NCI-H2081 treated with DMSO at 0.1 percent for 48 hours (cell line): Measurements from ENCODE around the gene RAP1GDS1.
"Not testable (repeated sequence)": the region's sequence is repeated elsewhere in the genome, so short reads cannot be mapped to it uniquely, and the experiment has no call there.

ENCODE experiments used
- DNase-seq: peaks from one replicate; lab custom pipeline; 2025; lab: John Stamatoyannopoulos, UW

Gene RAP1GDS1

GRCh38 chr4:98260579-98261404, at the start of gene RAP1GDS1:
Gene RAP1GDS1, plus strand, starts transcription at chr4:98261384. Its CDS starts 182 bp downstream, at chr4:98261566.
- peak; percentile 15 for DNase-seq

GRCh38 chr4:98222306-98222705, 38.9 kb upstream of the RAP1GDS1 start:
- DNase-seq, result no peak

- no peak for DNase-seq
Observed at GRCh38 chr4:98226396-98226795, 34.8 kb upstream of the RAP1GDS1 start.

- DNase-seq, result no peak
Observed at GRCh38 chr4:98230961-98231360, 30.2 kb upstream of the RAP1GDS1 start.

DNA sequence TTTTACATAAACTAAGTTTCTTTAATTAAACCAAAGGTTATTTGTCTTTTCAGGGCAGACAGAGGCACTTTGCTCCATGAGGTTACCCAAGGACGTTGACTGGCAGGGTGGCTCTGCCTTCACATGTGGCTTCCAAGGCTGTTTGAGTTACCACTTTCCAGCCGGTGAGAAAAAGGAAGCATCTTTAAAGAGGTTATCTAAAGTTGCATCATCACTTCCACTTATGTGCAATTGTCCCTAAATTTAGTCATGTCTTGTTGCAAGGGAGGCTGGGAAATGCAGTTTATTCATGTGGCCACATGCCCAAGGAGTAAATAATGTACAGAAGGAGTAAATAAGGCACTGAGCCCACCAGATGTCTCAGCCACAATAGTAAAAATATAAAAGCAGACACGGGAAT, 29.0 kb upstream of the RAP1GDS1 start:
- DNase-seq, result no peak

DNA sequence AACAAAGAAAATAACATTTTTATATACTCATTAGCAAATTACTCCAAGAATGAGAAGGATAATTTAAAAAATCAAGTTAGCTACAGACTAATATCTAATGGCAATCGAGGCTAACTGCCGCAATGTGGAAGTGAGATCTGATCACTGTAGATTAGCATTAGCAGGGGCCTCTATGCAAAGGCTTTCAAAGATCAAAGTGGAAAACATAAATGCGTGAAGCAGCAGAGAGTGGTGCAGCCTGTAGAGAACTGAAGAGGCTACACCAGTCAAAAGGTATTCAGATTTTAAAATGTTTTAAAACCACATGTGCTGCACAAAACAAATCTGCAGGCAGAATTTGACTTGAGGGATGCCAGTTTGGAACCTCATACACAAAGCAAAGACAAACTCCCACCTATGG, 24.0 kb upstream of the RAP1GDS1 start:
- no peak for DNase-seq

DNA sequence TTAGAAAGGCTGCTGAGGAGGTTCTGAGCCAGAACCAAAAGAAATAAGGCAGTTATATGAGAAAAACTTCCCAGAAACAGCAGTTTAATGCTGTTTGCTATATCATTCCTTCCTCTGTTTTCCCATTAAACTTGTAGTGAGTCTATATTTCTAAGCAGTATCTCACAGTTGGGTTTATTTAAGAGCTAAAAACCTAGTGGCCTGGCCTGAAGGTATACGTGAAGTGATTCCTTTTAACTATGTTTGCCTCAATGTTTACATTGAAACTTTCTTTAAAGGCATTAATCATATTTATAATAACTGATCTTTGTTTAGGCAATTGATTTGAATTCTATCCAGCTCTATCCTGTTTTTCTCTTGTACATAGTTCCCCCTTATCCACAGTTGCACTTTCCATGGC, 19.1 kb upstream of the RAP1GDS1 start:
- DNase-seq, result no peak

- no peak for DNase-seq
Observed at GRCh38 chr4:98242538-98242937, 18.6 kb upstream of the RAP1GDS1 start.

DNA sequence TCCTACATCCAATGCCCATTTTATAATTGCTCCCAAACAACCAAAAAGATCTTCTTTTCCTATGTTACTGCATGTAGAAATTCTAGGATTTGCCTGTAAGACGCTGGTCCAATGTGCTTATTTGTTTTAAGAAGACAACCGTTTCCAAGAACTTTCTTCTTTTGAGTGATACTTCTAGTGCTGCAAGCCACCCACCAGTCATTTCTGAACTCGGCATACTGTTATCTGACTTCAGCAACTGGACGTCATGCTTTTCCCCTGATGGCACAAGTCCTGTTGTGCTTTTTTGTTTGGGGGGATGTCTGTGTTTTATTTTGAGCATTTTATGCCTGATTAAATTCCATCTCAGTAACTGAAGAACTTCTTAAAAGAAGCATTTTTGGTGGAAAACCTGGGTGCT, 16.0 kb upstream of the RAP1GDS1 start:
- no peak for DNase-seq

- no peak for DNase-seq
Observed at GRCh38 chr4:98248934-98249333, 12.2 kb upstream of the RAP1GDS1 start.

- no peak for DNase-seq
Observed at GRCh38 chr4:98249831-98250230, 11.4 kb upstream of the RAP1GDS1 start.

- no peak for DNase-seq
Observed at GRCh38 chr4:98253499-98253898, 7.7 kb upstream of the RAP1GDS1 start.

- no peak for DNase-seq
Observed at GRCh38 chr4:98260047-98260578, 1.1 kb upstream of the RAP1GDS1 start.

- no peak for DNase-seq
Observed at GRCh38 chr4:98261405-98262291, 464 bp downstream of the RAP1GDS1 start.

- no peak for DNase-seq
Observed at GRCh38 chr4:98262431-98262830, 1.2 kb downstream of the RAP1GDS1 start.

- DNase-seq, result no peak
Observed at GRCh38 chr4:98267498-98267897, 6.3 kb downstream of the RAP1GDS1 start.

GRCh38 chr4:98275145-98275544, 14.0 kb downstream of the RAP1GDS1 start:
- no peak for DNase-seq

DNA sequence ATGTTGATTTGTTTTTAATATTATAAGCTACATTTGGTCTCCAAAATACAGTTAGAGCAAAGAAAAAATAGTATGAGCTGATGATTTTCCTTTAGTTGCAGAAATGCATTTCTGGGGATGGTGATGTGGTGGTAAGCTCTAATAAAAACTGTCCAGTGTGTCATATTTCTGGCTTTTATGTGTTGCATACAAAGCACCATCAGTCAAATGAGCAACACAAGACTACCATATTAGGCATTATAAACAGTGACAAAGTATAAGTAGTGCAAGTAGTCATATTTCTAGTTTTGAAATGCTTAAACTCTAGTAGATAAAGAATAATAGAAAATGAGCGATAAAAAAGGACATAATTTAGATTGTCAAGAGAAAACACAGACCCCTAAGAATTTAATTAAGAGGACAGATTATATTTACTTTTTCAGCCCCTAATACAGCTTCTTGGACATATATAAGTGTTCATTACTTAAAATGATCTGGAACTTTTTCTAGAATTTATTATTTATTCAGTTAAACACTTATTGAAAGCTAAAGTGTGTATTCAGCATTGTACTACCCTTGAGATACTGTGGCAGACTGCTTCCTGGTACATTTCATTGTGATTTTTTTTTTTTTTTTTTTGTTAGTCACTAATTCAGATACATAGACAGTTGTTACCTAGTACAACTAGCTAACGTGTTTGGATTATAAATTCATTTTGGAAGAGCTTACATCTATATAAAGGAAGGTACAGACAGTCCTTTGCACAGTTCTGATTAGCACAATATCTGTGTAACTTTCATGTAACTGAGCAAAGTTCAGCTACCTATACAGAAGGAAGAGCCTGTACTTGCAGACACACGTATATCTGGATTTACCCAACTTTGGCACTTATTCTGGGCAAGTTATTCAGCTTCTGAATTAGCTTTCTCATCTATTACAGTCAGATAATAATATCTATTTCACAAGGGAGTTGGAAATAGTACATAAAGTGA, 22.3 kb downstream of the RAP1GDS1 start:
- no peak for DNase-seq

- DNase-seq, result no peak
Observed at GRCh38 chr4:98284640-98285046, 23.5 kb downstream of the RAP1GDS1 start.

DNA sequence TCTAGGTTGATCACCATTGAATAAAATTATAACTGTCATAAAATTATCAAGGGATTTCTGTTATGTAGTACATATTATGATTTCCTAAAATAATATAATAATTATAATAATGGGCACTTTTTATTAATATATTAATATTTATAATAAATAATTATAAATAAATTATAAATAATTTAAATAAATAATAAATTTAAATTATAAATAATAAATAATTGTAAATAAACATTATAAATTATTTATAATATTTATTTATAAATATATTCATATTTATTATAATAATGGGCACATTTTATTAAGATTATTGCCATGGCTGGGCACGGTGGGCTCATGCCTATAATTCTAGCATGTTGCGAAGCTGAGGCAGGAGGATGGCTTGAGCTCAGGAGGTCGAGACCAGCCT, 24.5 kb downstream of the RAP1GDS1 start:
- DNase-seq, result no peak

DNA sequence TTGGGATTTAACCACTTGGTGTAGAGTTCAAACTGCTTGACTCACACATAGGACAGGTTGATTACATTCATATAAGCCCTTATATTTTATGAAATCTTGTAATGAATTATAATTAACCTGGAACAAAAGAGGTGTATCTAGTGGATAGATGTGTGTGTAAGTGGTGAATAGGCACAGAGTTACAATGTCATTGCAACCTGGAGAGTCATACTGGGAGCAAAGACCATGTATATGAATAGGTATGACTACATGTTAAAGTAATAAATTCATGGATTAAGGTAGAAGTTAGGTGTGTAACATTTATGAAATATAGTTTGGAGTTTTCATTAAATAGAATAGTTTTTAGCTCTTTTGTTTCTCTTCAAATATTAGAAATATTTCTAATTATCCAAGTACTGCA, 26.1 kb downstream of the RAP1GDS1 start:
- no peak for DNase-seq

- not testable (repeated sequence) for DNase-seq
Observed at GRCh38 chr4:98288671-98289070, 27.5 kb downstream of the RAP1GDS1 start.
